GM12878 (cell line): ENCODE measurements around the gene TIMM10. TPM values are rescaled to one million over a fixed set of nuclear protein-coding genes. Genes with fewer than 3 reads are reported as not detected.

Experiments
- ATAC-seq: fragments of 200-7000 bp; cut with Tn5 transposase; 3 replicates; pipeline ENCODE4 v1.9.1; 2020; ENCODE audit warnings: mild to moderate bottlenecking, moderate library complexity
- BruUV-seq: library from RNA; stranded (reverse); fragments of 400-500 nt; replicated peaks from 2 replicates; lab custom pipeline; 2021; lab: Mats Ljungman, UMichigan
- CTCF ChIA-PET: fragments of 300-600 bp; sonication (Branson Sonifier 250); formaldehyde crosslinking; extraction: SDS; loops from one replicate; lab custom pipeline; 2021; ENCODE audit warnings: inconsistent platforms; lab: Yijun Ruan, JAX
- POLR2A ChIA-PET: fragments of 350-600 bp; formaldehyde crosslinking; extraction: SDS; loops from one replicate; lab custom pipeline; 2021; ENCODE audit warnings: inconsistent platforms; lab: Charles Lee
- RAD21 ChIA-PET: fragments of 300-600 bp; sonication (Branson Sonifier 250); formaldehyde crosslinking; loops from one replicate; lab custom pipeline; 2023; ENCODE audit warnings: antibody characterized with exemption; ENCODE audit not compliant: unreplicated experiment; lab: Charles Lee
- SMC1A ChIA-PET: fragments of 300-600 bp; sonication (Branson Sonifier 250); formaldehyde crosslinking; loops from one replicate; lab custom pipeline; 2023; ENCODE audit not compliant: unreplicated experiment, uncharacterized antibody; lab: Charles Lee
- DNase-seq: peaks from one replicate; pipeline ENCODE4 v3.0.0-alpha.2; 2011; ENCODE audit warnings: low read depth, low spot score
- FAIRE-seq: peaks from 3 replicates; lab custom pipeline; 2011; peaks lifted over from hg19 to GRCh38; lab: Jason Lieb, UNC
- H2AFZ ChIP-seq: 2 replicates; pipeline ENCODE4 v1.6.0; 2011; ENCODE audit warnings: low read depth, low read length, control low read depth; ENCODE audit not compliant: control insufficient read depth
- H3K27ac ChIP-seq: 2 replicates; pipeline ENCODE4 v1.5.1; 2011; ENCODE audit warnings: control low read depth; ENCODE audit not compliant: control insufficient read depth, insufficient read depth
- H3K27me3 ChIP-seq, 2 experiments: replicated peaks in 1 of 2; 2 replicates each; pipeline versions ENCODE4 v1.6.0 to v1.6.1; 2011; ENCODE audit warnings: low read length in 1 of 2; ENCODE audit not compliant: control insufficient read depth in 2 of 2, insufficient read depth in 2 of 2
- H3K36me3 ChIP-seq, 2 experiments: 2 replicates each; pipeline ENCODE4 v1.5.1; 2011; ENCODE audit warnings: low read length in 1 of 2; ENCODE audit not compliant: control insufficient read depth in 2 of 2, insufficient read depth in 2 of 2
- H3K4me1 ChIP-seq: 2 replicates; pipeline ENCODE4 v1.6.1; 2011; ENCODE audit warnings: mild to moderate bottlenecking, low read length, moderate library complexity, mixed read lengths; ENCODE audit not compliant: control insufficient read depth, insufficient read depth
- H3K4me2 ChIP-seq: 2 replicates; pipeline ENCODE4 v1.6.0; 2011; ENCODE audit warnings: control low read depth; ENCODE audit not compliant: control insufficient read depth, insufficient read depth
- H3K4me3 ChIP-seq: fragments of 200-600 bp; sonication (generic); 2 replicates; pipeline ENCODE4 v1.5.1; 2016
- H3K79me2 ChIP-seq: 2 replicates; pipeline ENCODE4 v1.6.0; 2011; ENCODE audit warnings: low read length; ENCODE audit not compliant: control insufficient read depth, insufficient read depth
- H3K9ac ChIP-seq: 2 replicates; pipeline ENCODE4 v1.8.0; 2011; ENCODE audit warnings: low read length, control low read depth, mixed read lengths; ENCODE audit not compliant: control insufficient read depth, insufficient read depth
- H3K9me3 ChIP-seq: replicated peaks from 3 replicates; pipeline ENCODE4 v1.5.1; 2011; ENCODE audit warnings: mild to moderate bottlenecking, low read length; ENCODE audit not compliant: control insufficient read depth, insufficient read depth
- H4K20me1 ChIP-seq: 2 replicates; pipeline ENCODE4 v1.6.0; 2011; ENCODE audit not compliant: control insufficient read depth, insufficient read depth
- ATF7 ChIP-seq: fragments of 450-650 bp; IDR thresholded peaks from 2 replicates; pipeline ENCODE4 v1.6.1; 2016; ENCODE audit warnings: low read depth, mild to moderate bottlenecking
- CHD1 ChIP-seq: IDR thresholded peaks from 2 replicates; pipeline ENCODE4 v1.6.1; 2012; ENCODE audit warnings: low read depth, low read length, improper control_type of control experiment
- CUX1 ChIP-seq: IDR thresholded peaks from 2 replicates; pipeline ENCODE4 v1.6.1; 2012; ENCODE audit warnings: improper control_type of control experiment, low read depth, low read length; ENCODE audit not compliant: insufficient replicate concordance
- EP300 ChIP-seq, 2 experiments: fragments of 150-350 bp in 1 of 2; IDR thresholded peaks; 2 replicates each; pipeline ENCODE4 v1.6.1; 2011 to 2012; ENCODE audit warnings: low read depth in 2 of 2, low read length in 2 of 2, borderline replicate concordance in 1 of 2, improper control_type of control experiment in 1 of 2, inconsistent platforms in 1 of 2; ENCODE audit not compliant: control insufficient read depth in 1 of 2
- MEF2B ChIP-seq: fragments of 450-650 bp; IDR thresholded peaks from 2 replicates; pipeline ENCODE4 v1.6.1; 2018; ENCODE audit warnings: mild to moderate bottlenecking, moderate library complexity; ENCODE audit not compliant: partially characterized antibody, poor library complexity, severe bottlenecking
- MTA2 ChIP-seq: fragments of 450-650 bp; IDR thresholded peaks from 2 replicates; pipeline ENCODE4 v1.6.1; 2016; ENCODE audit warnings: low read depth, mild to moderate bottlenecking, moderate library complexity
- PKNOX1 ChIP-seq: fragments of 450-650 bp; IDR thresholded peaks from 2 replicates; pipeline ENCODE4 v1.6.1; 2016; ENCODE audit warnings: mild to moderate bottlenecking
- SMAD1 ChIP-seq: fragments of 450-650 bp; IDR thresholded peaks from 2 replicates; pipeline ENCODE4 v1.6.1; 2018; ENCODE audit warnings: mild to moderate bottlenecking, low read depth; ENCODE audit not compliant: partially characterized antibody
- SMARCA5 ChIP-seq: fragments of 450-650 bp; IDR thresholded peaks from 2 replicates; pipeline ENCODE4 v1.6.1; 2017; ENCODE audit warnings: mild to moderate bottlenecking
- SPI1 ChIP-seq: IDR thresholded peaks from 2 replicates; pipeline ENCODE4 v1.6.1; 2011; ENCODE audit warnings: low read depth, mild to moderate bottlenecking, low read length, moderate library complexity, borderline replicate concordance; ENCODE audit not compliant: insufficient read depth
- TCF12 ChIP-seq: IDR thresholded peaks from 2 replicates; pipeline ENCODE4 v1.6.1; 2011; ENCODE audit warnings: low read depth, mild to moderate bottlenecking, low read length
- TCF7 ChIP-seq: IDR thresholded peaks from 2 replicates; pipeline ENCODE4 v1.6.1; 2014; ENCODE audit warnings: antibody characterized with exemption, borderline replicate concordance
- ZBTB33 ChIP-seq: fragments of 450-650 bp; IDR thresholded peaks from 2 replicates; pipeline ENCODE4 v1.6.1; 2017; ENCODE audit warnings: mild to moderate bottlenecking
- ZNF274 ChIP-seq: IDR thresholded peaks from one replicate; pipeline ENCODE4 v1.8.0; 2011; ENCODE audit not compliant: insufficient read length, insufficient read depth
- WGBS: methylation state at CpG from one replicate; pipeline ENCODE4 v1.1.6; 2016; ENCODE audit warnings: low lambda C conversion rate; ENCODE audit not compliant: insufficient replicate concordance, insufficient coverage; ENCODE audit errors: missing lambda C conversion rate; 5-methylcytosine and 5-hydroxymethylcytosine counted together
- in situ Hi-C: fragments of 300-500 bp; cut with MboI; formaldehyde crosslinking; loops from 9 replicates; pipeline ENCODE4 v1.14.3; 2018; ENCODE audit warnings: mixed read lengths
- intact Hi-C: fragments of 100-400 bp; cut with micrococcal nuclease; formaldehyde crosslinking; loops from one replicate; pipeline ENCODE4 v1.14.2; 2022; ENCODE audit not compliant: unreplicated experiment
- polyA plus RNA-seq, 11 experiments: library from polyadenylated mRNA; depleted of rRNA in 4 of 11; unstranded in 6 of 11; stranded (reverse) in 5 of 11; fragments of >200 nt; fragmentation: Nextera tagmentation in 4 of 11; fragmentation: Illumina TruSeq in 1 of 11; extraction: Ambion mirVana in 4 of 11; extraction: Trizol in 1 of 11; gene quantifications; 1 replicate in 1 of 11; 2 replicates in 10 of 11; pipeline versions ENCODE4 v1.2.1 to v1.2.3, GENCODE V29; 2011 to 2016; ENCODE audit warnings: inconsistent platforms in 2 of 11, missing spikeins in 2 of 11, low read depth in 1 of 11
- total RNA-seq, 4 experiments: library from RNA; depleted of rRNA in 3 of 4; stranded (reverse); fragments of >200 nt in 3 of 4; fragmentation: Illumina TruSeq in 1 of 4; extraction: Trizol in 1 of 4; gene quantifications; 2 replicates each; pipeline versions ENCODE4 v1.2.1 to v1.2.3, GENCODE V29; 2013 to 2021

Gene TIMM10
- total and polyA plus RNA-seq, 10 of the 15 experiments (the other 5 are each of a cell fraction or from before 2014, with no cell fraction given), result 148 to 898 (median 206) TPM

GRCh38 chr11:57547854-57548377 is 17.4 kb upstream of the TIMM10 start:
- peak overlapping the region; percentile 16; the same call in 1 of the 2 replicates for H3K9ac ChIP-seq
- ATAC-seq (peak; percentile 96), DNase-seq (no peak), FAIRE-seq (peak; percentile 86)
- intact Hi-C loops (loop anchor here (1.0 kb wide), 1 partner anchor 18 kb away; no protein-coding TSS in a partner anchor), in situ Hi-C loops (no loop called here)
- ChIA-PET POLR2A (interaction anchor here (0.5 to 1.2 kb wide), 4 partner anchors 17 to 211 kb away, joined by 3 to 6 read pairs (median 3); partner anchors contain the start of gene TIMM10), CTCF (interaction anchor here (0.5 to 3.1 kb wide), 13 partner anchors 9 to 97 kb away, joined by 3 to 19 read pairs (median 5); partner anchors contain the start of genes SMTNL1 and UBE2L6), SMC1A (interaction anchor here (0.9 to 2.3 kb wide), 8 partner anchors 16 to 202 kb away, joined by 3 to 9 read pairs (median 4); partner anchors contain the start of gene UBE2L6), RAD21 (interaction anchor here (0.7 to 2.2 kb wide), 6 partner anchors 17 to 253 kb away, joined by 3 to 9 read pairs (median 4); partner anchors contain the start of gene UBE2L6)
- H3K27me3 ChIP-seq, result no peaks in the 10 kb centered on the region
- H2AFZ ChIP-seq, result peak overlapping the region; percentile 50; the same call in 1 of the 2 replicates
- H3K4me2 ChIP-seq, result peak overlapping the region; percentile 3; the same call in 1 of the 2 replicates
- no peaks in the 10 kb centered on the region for H3K79me2 ChIP-seq
- H3K4me1 ChIP-seq, result peaks cover 15% of the 10 kb centered on the region
- peak overlapping the region; percentile 48; the same call in 1 of the 2 replicates for H3K27ac ChIP-seq
- H3K9me3 ChIP-seq, result no peaks in the 10 kb centered on the region
- no peak overlapping the region for H3K4me3 ChIP-seq
- H3K36me3 ChIP-seq, result peaks cover 19 to 20% of the 10 kb centered on the region in 2 experiments
- H4K20me1 ChIP-seq, result no peaks in the 10 kb centered on the region
- 23% methylated on average over 6 of the region's 6 CpGs for WGBS
- no TSS peak for BruUV-seq
- TF ChIP-seq MEF2B (peak; percentile 86), SPI1 (peak; percentile 84), EP300 (IDR thresholded peaks at IDR 0.05; ENCODE audit: borderline replicate concordance in 1 of 2, control insufficient read depth in 1 of 2, low read depth in 2 of 2, low read length in 2 of 2) (no peak; a peak in 1 of 4 replicates), PKNOX1 (peak; percentile 51; the same call in 1 of the 2 replicates), ATF7 (peak; percentile 17; the same call in 1 of the 2 replicates), ZBTB33 (no peak), TCF7 (no peak), CUX1 (no peak), ZNF274 (no peak), SMARCA5 (no peak), MTA2 (no peak), SMAD1 (no peak), TCF12 (no peak), CHD1 (no peak)
